HepG2 (cell line): Measurements from ENCODE around the gene MPLKIP. TPM values are rescaled to one million over a fixed set of nuclear protein-coding genes. Genes with fewer than 3 reads are reported as not detected.

Source experiments
- ATAD3A ChIP-seq: sonication (generic); formaldehyde crosslinking; IDR thresholded peaks from 2 replicates; pipeline ENCODE4 v1.4.0; 2020; ENCODE audit warnings: missing genetic modification reagents
- ATF5 ChIP-seq: sonication (generic); formaldehyde crosslinking; IDR thresholded peaks from 2 replicates; pipeline ENCODE4 v1.4.0; 2020; ENCODE audit warnings: mild to moderate bottlenecking, low read depth, missing genetic modification reagents
- EZH2 ChIP-seq: conservative IDR thresholded peaks from 2 replicates; pipeline ENCODE4 v1.6.1; 2012; ENCODE audit warnings: mild to moderate bottlenecking, low read depth, low read length, moderate library complexity
- FOXO1 ChIP-seq: sonication (generic); formaldehyde crosslinking; IDR thresholded peaks from 2 replicates; pipeline ENCODE4 v1.4.0; 2020; ENCODE audit warnings: missing genetic modification reagents
- HMG20B ChIP-seq: conservative IDR thresholded peaks from 2 replicates; pipeline ENCODE4 v1.6.1; 2016; ENCODE audit warnings: missing genetic modification reagents, missing compliant biosample characterization
- HMGXB3 ChIP-seq: sonication (generic); formaldehyde crosslinking; IDR thresholded peaks from 2 replicates; pipeline ENCODE4 v1.4.0; 2020; ENCODE audit warnings: missing genetic modification reagents, borderline replicate concordance
- MLX ChIP-seq: IDR thresholded peaks from 2 replicates; pipeline ENCODE4 v1.6.1; 2016
- POLR2G ChIP-seq: fragments of 200-400 bp; formaldehyde crosslinking; IDR thresholded peaks from 2 replicates; pipeline ENCODE4 v1.6.1; 2018; ENCODE audit warnings: mild to moderate bottlenecking, low read depth, low read length, moderate library complexity
- PRDM10 ChIP-seq: sonication (generic); formaldehyde crosslinking; IDR thresholded peaks from 2 replicates; pipeline ENCODE4 v1.4.0; 2020; ENCODE audit warnings: low read depth, missing genetic modification reagents
- RBM39 ChIP-seq: fragments of 200-400 bp; formaldehyde crosslinking; IDR thresholded peaks from one replicate; pipeline ENCODE4 v1.6.1; 2018; ENCODE audit warnings: antibody characterized with exemption, mild to moderate bottlenecking, low read depth, low read length; ENCODE audit not compliant: poor library complexity, severe bottlenecking
- SMAD1 ChIP-seq: sonication (generic); formaldehyde crosslinking; IDR thresholded peaks from 2 replicates; pipeline ENCODE4 v1.4.0; 2020; ENCODE audit warnings: missing genetic modification reagents, low read depth, mild to moderate bottlenecking, borderline replicate concordance
- TRIM24 ChIP-seq: sonication (generic); formaldehyde crosslinking; IDR thresholded peaks from 2 replicates; pipeline ENCODE4 v1.8.0; 2022; ENCODE audit warnings: mild to moderate bottlenecking, missing genetic modification reagents
- ZNF253 ChIP-seq: sonication (generic); formaldehyde crosslinking; IDR thresholded peaks from 2 replicates; pipeline ENCODE4 v1.8.0; 2022; ENCODE audit warnings: mild to moderate bottlenecking, missing genetic modification reagents, borderline replicate concordance
- ZNF704 ChIP-seq: sonication (generic); formaldehyde crosslinking; IDR thresholded peaks from 2 replicates; pipeline ENCODE4 v1.8.1; 2023; ENCODE audit warnings: mild to moderate bottlenecking, inconsistent platforms, moderate library complexity, missing genetic modification reagents, borderline replicate concordance
- ZNF720 ChIP-seq: sonication (generic); formaldehyde crosslinking; IDR thresholded peaks from 2 replicates; pipeline ENCODE4 v1.4.0; 2020; ENCODE audit warnings: missing genetic modification reagents
- polyA plus RNA-seq, 8 experiments: library from polyadenylated mRNA; depleted of rRNA in 3 of 8; stranded (reverse) in 7 of 8; unstranded in 1 of 8; fragments of >200 nt; fragmentation: Illumina TruSeq in 4 of 8; extraction: Trizol in 4 of 8; gene quantifications; 2 replicates each; pipeline versions ENCODE4 v1.2.1 to v1.2.3, GENCODE V29; 2011 to 2016; ENCODE audit warnings: low read depth in 4 of 8, missing spikeins in 1 of 8, mixed read lengths in 1 of 8; ENCODE audit not compliant: insufficient read depth in 1 of 8
- total RNA-seq, 5 experiments: library from RNA; depleted of rRNA; stranded (reverse); fragments of >200 nt; fragmentation: Illumina TruSeq; extraction: Trizol; gene quantifications; 2 replicates each; pipeline ENCODE4 v1.2.3, GENCODE V29; 2016; ENCODE audit warnings: low read depth in 1 of 5

Gene MPLKIP
- total and polyA plus RNA-seq, 2 of the 13 experiments (the other 11 are each of a cell fraction or from before 2014, with no cell fraction given), result 40.1 to 45.7 TPM

- TF ChIP-seq PRDM10 (CRISPR knock-in tag), result no peak
- TF ChIP-seq EZH2, result no peak
- no peak for TF ChIP-seq ZNF253
- no peak for TF ChIP-seq TRIM24
- TF ChIP-seq FOXO1 (CRISPR knock-in tag), result peak; percentile 3; the same call in 1 of the 2 replicates
- peak; percentile 57; the same call in 1 of the 2 replicates for TF ChIP-seq ZNF704 (CRISPR knock-in tag)
- 0 out of 2 replicates have a peak, but pooled peaks have one; percentile 39 for TF ChIP-seq ATAD3A (CRISPR knock-in tag)
- no peak for TF ChIP-seq ZNF720 (CRISPR knock-in tag)
- TF ChIP-seq RBM39, result peak; percentile 76
- peak; percentile 88 for TF ChIP-seq POLR2G
- TF ChIP-seq MLX (CRISPR knock-in tag), result no peak
- no peak for TF ChIP-seq SMAD1 (CRISPR knock-in tag)
- peak; percentile 72 for TF ChIP-seq HMG20B (CRISPR knock-in tag)
- no peak for TF ChIP-seq HMGXB3 (CRISPR knock-in tag)
- TF ChIP-seq ATF5 (CRISPR knock-in tag), result no peak
Measured at GRCh38 chr7:40134428-40135316, at the start of gene MPLKIP, which contains the start of gene SUGCT (continued).
